Left ventricle myocardium inferior (tissue), 1 donor: ENCODE results near the gene C19orf53. TPM values are rescaled to one million over a fixed set of nuclear protein-coding genes. Genes with fewer than 3 reads are reported as not detected.

Experiments
- DNase-seq: peaks from one replicate; pipeline ENCODE4 v3.0.0-alpha.2; 2020
- H3K27ac ChIP-seq: fragments of 200-600 bp; replicated peaks from 2 replicates; pipeline ENCODE4 v1.8.0; 2021
- H3K27me3 ChIP-seq: fragments of 200-600 bp; 2 replicates; pipeline ENCODE4 v1.8.0; 2021; ENCODE audit warnings: low read depth
- H3K36me3 ChIP-seq: fragments of 200-600 bp; 2 replicates; pipeline ENCODE4 v1.8.0; 2021
- H3K4me1 ChIP-seq: fragments of 200-600 bp; 2 replicates; pipeline ENCODE4 v1.8.0; 2021
- H3K4me3 ChIP-seq: fragments of 200-600 bp; 2 replicates; pipeline ENCODE4 v1.8.0; 2021; ENCODE audit warnings: mild to moderate bottlenecking, moderate library complexity
- H3K9me3 ChIP-seq: fragments of 200-600 bp; replicated peaks from 2 replicates; pipeline ENCODE4 v1.8.0; 2021
- intact Hi-C: fragments of 100-400 bp; cut with micrococcal nuclease; formaldehyde crosslinking; loops from one replicate; pipeline ENCODE4 v1.11.0; 2022
- total RNA-seq: library from RNA; stranded (reverse); fragmentation: NEBNext Ultra II Directional; extraction: Animal tissue kit (Norgen Biotek cat#: 25700); gene quantifications from one replicate; pipeline ENCODE4 v1.2.1, GENCODE V29; 2021
- TF ChIP-seq, protein P1 (sequence below): fragments of 200-600 bp; IDR thresholded peaks from 2 replicates; pipeline ENCODE4 v1.8.0; 2021; ENCODE audit warnings: antibody characterized with exemption, mild to moderate bottlenecking, borderline replicate concordance
- donor health status: DM: no; HTN: yes; CAD: no; lungs with severe emphysema.

C19orf53 gene
- total RNA-seq, 1 donor from 2014 or later, result 97.7 TPM

DNA sequence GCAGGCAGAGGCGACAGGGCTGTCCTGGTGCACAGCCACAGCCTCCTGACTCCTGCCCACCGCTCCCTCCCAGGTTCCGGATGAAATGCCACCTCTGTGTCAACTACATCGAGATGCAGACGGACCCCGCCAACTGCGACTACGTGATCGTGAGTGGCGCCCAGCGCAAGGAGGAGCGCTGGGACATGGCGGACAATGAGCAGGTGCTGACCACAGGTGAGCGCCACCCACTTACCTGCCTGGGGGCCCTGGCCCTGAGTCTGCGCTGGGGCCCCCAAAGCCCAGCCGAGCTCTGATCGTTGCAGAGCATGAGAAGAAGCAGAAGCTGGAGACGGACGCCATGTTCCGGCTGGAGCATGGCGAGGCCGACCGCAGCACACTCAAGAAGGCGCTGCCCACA, 15.5 kb upstream of the C19orf53 start:
- Histone ChIP-seq H3K9me3 (no peaks in the 10 kb centered on the region), H3K36me3 (peaks cover 93% of the 10 kb centered on the region)
- DNase-seq, result no peak

GRCh38 chr19:13761423-13761822, 12.8 kb upstream of the C19orf53 start:
- Histone ChIP-seq H3K4me1 (peaks cover 22% of the 10 kb centered on the region), H3K27me3 (no peaks in the 10 kb centered on the region), H3K27ac (no peak overlapping the region), H3K9me3 (no peaks in the 10 kb centered on the region), H3K4me3 (no peak overlapping the region), H3K36me3 (peaks cover 70% of the 10 kb centered on the region)
- no peak for DNase-seq
- intact Hi-C loops, result no loop called here
- TF ChIP-seq, protein P1, sequence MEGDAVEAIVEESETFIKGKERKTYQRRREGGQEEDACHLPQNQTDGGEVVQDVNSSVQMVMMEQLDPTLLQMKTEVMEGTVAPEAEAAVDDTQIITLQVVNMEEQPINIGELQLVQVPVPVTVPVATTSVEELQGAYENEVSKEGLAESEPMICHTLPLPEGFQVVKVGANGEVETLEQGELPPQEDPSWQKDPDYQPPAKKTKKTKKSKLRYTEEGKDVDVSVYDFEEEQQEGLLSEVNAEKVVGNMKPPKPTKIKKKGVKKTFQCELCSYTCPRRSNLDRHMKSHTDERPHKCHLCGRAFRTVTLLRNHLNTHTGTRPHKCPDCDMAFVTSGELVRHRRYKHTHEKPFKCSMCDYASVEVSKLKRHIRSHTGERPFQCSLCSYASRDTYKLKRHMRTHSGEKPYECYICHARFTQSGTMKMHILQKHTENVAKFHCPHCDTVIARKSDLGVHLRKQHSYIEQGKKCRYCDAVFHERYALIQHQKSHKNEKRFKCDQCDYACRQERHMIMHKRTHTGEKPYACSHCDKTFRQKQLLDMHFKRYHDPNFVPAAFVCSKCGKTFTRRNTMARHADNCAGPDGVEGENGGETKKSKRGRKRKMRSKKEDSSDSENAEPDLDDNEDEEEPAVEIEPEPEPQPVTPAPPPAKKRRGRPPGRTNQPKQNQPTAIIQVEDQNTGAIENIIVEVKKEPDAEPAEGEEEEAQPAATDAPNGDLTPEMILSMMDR, result no peak

More for the DNA sequence above, 15.5 kb upstream of the C19orf53 start:
- Histone ChIP-seq H3K4me1 (peaks cover 4% of the 10 kb centered on the region), H3K4me3 (no peak overlapping the region), H3K27ac (no peak overlapping the region), H3K27me3 (no peaks in the 10 kb centered on the region)
- TF ChIP-seq, protein P1, result no peak
- intact Hi-C loops, result no loop called here

DNA sequence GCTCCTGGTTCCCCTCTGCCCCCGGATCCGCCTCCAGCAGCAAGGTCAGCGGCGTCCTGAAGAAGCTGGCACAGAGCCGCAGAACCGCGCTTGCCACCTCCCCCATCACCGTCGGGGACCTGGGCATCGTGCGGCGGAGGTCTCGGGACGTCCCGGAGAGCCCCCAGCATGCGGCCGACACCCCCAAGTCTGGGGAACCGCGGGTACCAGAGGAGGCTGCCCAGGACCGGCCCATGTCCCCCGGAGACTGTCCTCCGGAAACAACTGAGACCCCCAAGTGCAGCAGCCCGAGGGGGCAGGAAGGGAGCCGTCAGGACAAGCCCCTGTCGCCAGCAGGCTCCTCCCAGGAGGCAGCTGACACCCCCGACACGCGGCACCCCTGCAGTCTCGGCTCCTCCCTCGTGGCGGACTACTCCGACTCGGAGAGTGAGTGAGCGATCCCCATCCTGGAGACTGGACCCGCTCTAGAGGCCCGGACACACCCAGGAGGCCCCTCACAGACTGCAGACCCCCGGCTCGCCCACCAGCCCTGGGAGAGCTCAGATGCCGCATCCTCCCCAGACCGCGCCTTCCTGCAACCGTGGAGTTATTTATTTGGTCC, 11.5 kb upstream of the C19orf53 start:
- Histone ChIP-seq H3K4me3 (no peak overlapping the region), H3K4me1 (peaks cover 22% of the 10 kb centered on the region), H3K9me3 (no peaks in the 10 kb centered on the region), H3K27ac (no peak overlapping the region), H3K36me3 (peaks cover 57% of the 10 kb centered on the region), H3K27me3 (no peaks in the 10 kb centered on the region)
- intact Hi-C loops, result no loop called here
- no peak for DNase-seq
- TF ChIP-seq, protein P1, result no peak

- Histone ChIP-seq H3K4me3 (no peak overlapping the region), H3K27me3 (no peaks in the 10 kb centered on the region), H3K36me3 (peaks cover 55% of the 10 kb centered on the region), H3K9me3 (no peaks in the 10 kb centered on the region), H3K4me1 (peaks cover 22% of the 10 kb centered on the region), H3K27ac (no peak overlapping the region)
- TF ChIP-seq, protein P1, result no peak
- DNase-seq, result no peak
- intact Hi-C loops, result no loop called here
Measured at GRCh38 chr19:13763265-13763664, 11.0 kb upstream of the C19orf53 start.

DNA sequence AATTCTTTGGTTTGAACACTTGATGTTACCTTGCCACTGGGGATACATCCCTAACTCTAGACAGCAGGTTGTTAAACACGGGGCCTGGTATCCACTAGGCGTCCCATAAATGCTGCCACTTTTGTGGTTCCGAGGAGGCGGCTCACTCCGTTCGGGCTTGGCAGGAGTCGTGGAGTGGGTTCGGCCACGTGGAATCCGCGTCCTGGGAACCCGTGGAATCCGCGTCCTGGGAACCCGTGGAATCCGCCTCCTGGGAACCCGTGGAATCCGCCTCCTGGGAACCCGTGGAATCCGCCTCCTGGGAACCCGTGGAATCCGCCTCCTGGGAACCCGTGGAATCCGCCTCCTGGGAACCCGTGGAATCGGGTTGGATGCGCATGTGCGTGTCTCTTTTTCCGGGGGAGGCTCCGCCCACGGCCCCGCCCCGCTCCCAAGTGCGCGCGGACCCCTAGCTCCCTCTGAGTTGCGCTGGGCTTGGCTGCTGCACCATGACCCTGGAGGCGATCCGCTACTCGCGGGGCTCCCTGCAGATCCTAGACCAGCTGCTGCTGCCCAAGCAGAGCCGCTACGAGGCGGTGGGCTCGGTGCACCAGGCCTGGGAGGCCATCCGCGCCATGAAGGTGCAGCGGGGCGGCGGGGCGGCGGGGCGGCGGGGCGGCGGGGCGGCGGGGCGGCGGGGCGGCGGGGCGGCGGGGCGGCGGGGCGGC, 10.0 kb upstream of the C19orf53 start, which contains the start of gene MRI1:
MRI1 (plus strand) TSS at position 422 of the 707 bp plus-strand sequence; CDS start at position 489, 67 bp downstream.
- TF ChIP-seq, protein P1, result no peak
- H3K9me3 ChIP-seq, result no peaks in the 10 kb centered on the region
- intact Hi-C loops, result no loop called here
- H3K27ac ChIP-seq, result peak within 1 kb of the TSS; percentile 86
- DNase-seq, result peak; percentile 84
- no peaks in the 10 kb centered on the region for H3K27me3 ChIP-seq
- peaks cover 22% of the 10 kb centered on the region for H3K4me1 ChIP-seq
- peaks cover 55% of the 10 kb centered on the region for H3K36me3 ChIP-seq
- peak within 1 kb of the TSS; percentile 88 for H3K4me3 ChIP-seq
